HepG2 (cell line): Measurements from ENCODE around the gene GDF7. TPM values are rescaled to one million over a fixed set of nuclear protein-coding genes. Genes with fewer than 3 reads are reported as not detected.

Experiments used
- BRCA1 ChIP-seq: sonication (generic); formaldehyde crosslinking; IDR thresholded peaks from 2 replicates; pipeline ENCODE4 v1.4.0; 2020; ENCODE audit warnings: missing genetic modification reagents
- CENPT ChIP-seq: sonication (generic); formaldehyde crosslinking; IDR thresholded peaks from 2 replicates; pipeline ENCODE4 v1.8.0; 2022; ENCODE audit warnings: low read depth, mild to moderate bottlenecking, moderate library complexity, missing genetic modification reagents
- FOXA3 ChIP-seq: IDR thresholded peaks from 2 replicates; pipeline ENCODE4 v1.6.1; 2016; ENCODE audit warnings: missing genetic modification reagents, missing compliant biosample characterization
- JUNB ChIP-seq: sonication (generic); formaldehyde crosslinking; IDR thresholded peaks from 2 replicates; pipeline ENCODE4 v1.8.0; 2022; ENCODE audit warnings: missing genetic modification reagents, mild to moderate bottlenecking, borderline replicate concordance
- MAFG ChIP-seq: sonication (generic); formaldehyde crosslinking; IDR thresholded peaks from 2 replicates; pipeline ENCODE4 v1.5.1; 2020; ENCODE audit warnings: mild to moderate bottlenecking, missing genetic modification reagents
- NPAS2 ChIP-seq: sonication (generic); formaldehyde crosslinking; IDR thresholded peaks from 2 replicates; pipeline ENCODE4 v1.8.0; 2022; ENCODE audit warnings: mild to moderate bottlenecking, missing genetic modification reagents, borderline replicate concordance
- PHF21A ChIP-seq: sonication (generic); formaldehyde crosslinking; IDR thresholded peaks from 2 replicates; pipeline ENCODE4 v1.5.0; 2020; ENCODE audit warnings: mild to moderate bottlenecking, missing genetic modification reagents
- PLRG1 ChIP-seq: fragments of 450-650 bp; conservative IDR thresholded peaks from 2 replicates; pipeline ENCODE4 v1.6.1; 2016
- PRDM10 ChIP-seq: sonication (generic); formaldehyde crosslinking; IDR thresholded peaks from 2 replicates; pipeline ENCODE4 v1.4.0; 2020; ENCODE audit warnings: low read depth, missing genetic modification reagents
- RBFOX2 ChIP-seq: fragments of 200-400 bp; formaldehyde crosslinking; IDR thresholded peaks from 2 replicates; pipeline ENCODE4 v1.6.1; 2017; ENCODE audit warnings: low read depth, mild to moderate bottlenecking, low read length
- RCOR2 ChIP-seq: IDR thresholded peaks from 2 replicates; pipeline ENCODE4 v1.6.1; 2016; ENCODE audit warnings: missing biosample characterization, missing genetic modification reagents
- RXRA ChIP-seq: sonication (generic); formaldehyde crosslinking; IDR thresholded peaks from 2 replicates; pipeline ENCODE4 v1.5.1; 2020; ENCODE audit warnings: missing genetic modification reagents
- SCMH1 ChIP-seq: sonication (generic); formaldehyde crosslinking; IDR thresholded peaks from 2 replicates; pipeline ENCODE4 v1.9.0; 2021; ENCODE audit warnings: missing genetic modification reagents, mild to moderate bottlenecking, borderline replicate concordance
- SOX5 ChIP-seq: IDR thresholded peaks from 2 replicates; pipeline ENCODE4 v1.6.1; 2016; ENCODE audit warnings: borderline replicate concordance
- XRCC5 ChIP-seq: fragments of 200-400 bp; formaldehyde crosslinking; optimal IDR thresholded peaks from 2 replicates; pipeline ENCODE3; 2017; ENCODE audit warnings: mild to moderate bottlenecking, low read length
- ZBTB42 ChIP-seq: sonication (generic); formaldehyde crosslinking; IDR thresholded peaks from 2 replicates; pipeline ENCODE4 v1.5.0; 2020; ENCODE audit warnings: mild to moderate bottlenecking, missing genetic modification reagents
- ZGPAT ChIP-seq: IDR thresholded peaks from 2 replicates; pipeline ENCODE4 v1.6.1; 2016; ENCODE audit warnings: mild to moderate bottlenecking
- ZNF501 ChIP-seq: sonication (generic); formaldehyde crosslinking; IDR thresholded peaks from 2 replicates; pipeline ENCODE4 v1.5.1; 2020; ENCODE audit warnings: mild to moderate bottlenecking, moderate library complexity, missing genetic modification reagents
- ZNF7 ChIP-seq: IDR thresholded peaks from 2 replicates; pipeline ENCODE4 v1.6.1; 2016; ENCODE audit warnings: missing biosample characterization, missing genetic modification reagents
- polyA plus RNA-seq, 8 experiments: library from polyadenylated mRNA; depleted of rRNA in 3 of 8; stranded (reverse) in 7 of 8; unstranded in 1 of 8; fragments of >200 nt; fragmentation: Illumina TruSeq in 4 of 8; extraction: Trizol in 4 of 8; gene quantifications; 2 replicates each; pipeline versions ENCODE4 v1.2.1 to v1.2.3, GENCODE V29; 2011 to 2016; ENCODE audit warnings: low read depth in 4 of 8, missing spikeins in 1 of 8, mixed read lengths in 1 of 8; ENCODE audit not compliant: insufficient read depth in 1 of 8
- total RNA-seq, 5 experiments: library from RNA; depleted of rRNA; stranded (reverse); fragments of >200 nt; fragmentation: Illumina TruSeq; extraction: Trizol; gene quantifications; 2 replicates each; pipeline ENCODE4 v1.2.3, GENCODE V29; 2016; ENCODE audit warnings: low read depth in 1 of 5
- TF ChIP-seq, protein P1 (sequence below): sonication (generic); formaldehyde crosslinking; IDR thresholded peaks from 2 replicates; pipeline ENCODE4 v1.5.0; 2020; ENCODE audit warnings: mild to moderate bottlenecking, missing genetic modification reagents
- TF ChIP-seq, protein P2 (sequence below): sonication (generic); formaldehyde crosslinking; IDR thresholded peaks from 2 replicates; pipeline ENCODE4 v1.4.0; 2020; ENCODE audit warnings: mild to moderate bottlenecking, missing genetic modification reagents

The GDF7 gene
- total and polyA plus RNA-seq, 2 of the 13 experiments (the other 11 are each of a cell fraction or from before 2014, with no cell fraction given) = 1.6 to 15.0 TPM

- TF ChIP-seq, protein P1, sequence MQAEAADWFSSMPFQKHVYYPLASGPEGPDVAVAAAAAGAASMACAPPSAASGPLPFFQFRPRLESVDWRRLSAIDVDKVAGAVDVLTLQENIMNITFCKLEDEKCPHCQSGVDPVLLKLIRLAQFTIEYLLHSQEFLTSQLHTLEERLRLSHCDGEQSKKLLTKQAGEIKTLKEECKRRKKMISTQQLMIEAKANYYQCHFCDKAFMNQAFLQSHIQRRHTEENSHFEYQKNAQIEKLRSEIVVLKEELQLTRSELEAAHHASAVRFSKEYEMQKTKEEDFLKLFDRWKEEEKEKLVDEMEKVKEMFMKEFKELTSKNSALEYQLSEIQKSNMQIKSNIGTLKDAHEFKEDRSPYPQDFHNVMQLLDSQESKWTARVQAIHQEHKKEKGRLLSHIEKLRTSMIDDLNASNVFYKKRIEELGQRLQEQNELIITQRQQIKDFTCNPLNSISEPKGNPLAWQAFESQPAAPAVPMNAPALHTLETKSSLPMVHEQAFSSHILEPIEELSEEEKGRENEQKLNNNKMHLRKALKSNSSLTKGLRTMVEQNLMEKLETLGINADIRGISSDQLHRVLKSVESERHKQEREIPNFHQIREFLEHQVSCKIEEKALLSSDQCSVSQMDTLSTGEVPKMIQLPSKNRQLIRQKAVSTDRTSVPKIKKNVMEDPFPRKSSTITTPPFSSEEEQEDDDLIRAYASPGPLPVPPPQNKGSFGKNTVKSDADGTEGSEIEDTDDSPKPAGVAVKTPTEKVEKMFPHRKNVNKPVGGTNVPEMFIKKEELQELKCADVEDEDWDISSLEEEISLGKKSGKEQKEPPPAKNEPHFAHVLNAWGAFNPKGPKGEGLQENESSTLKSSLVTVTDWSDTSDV (CRISPR knock-in tag) = no peak
- no peak for TF ChIP-seq SOX5 (CRISPR knock-in tag)
- TF ChIP-seq MAFG = no peak
- TF ChIP-seq BRCA1 = no peak
- no peak for TF ChIP-seq PRDM10 (CRISPR knock-in tag)
- TF ChIP-seq XRCC5 = peak; percentile 42
- TF ChIP-seq SCMH1 = no peak
- TF ChIP-seq RCOR2 (CRISPR knock-in tag) = no peak
- no peak for TF ChIP-seq ZGPAT (CRISPR knock-in tag)
- TF ChIP-seq, protein P2, sequence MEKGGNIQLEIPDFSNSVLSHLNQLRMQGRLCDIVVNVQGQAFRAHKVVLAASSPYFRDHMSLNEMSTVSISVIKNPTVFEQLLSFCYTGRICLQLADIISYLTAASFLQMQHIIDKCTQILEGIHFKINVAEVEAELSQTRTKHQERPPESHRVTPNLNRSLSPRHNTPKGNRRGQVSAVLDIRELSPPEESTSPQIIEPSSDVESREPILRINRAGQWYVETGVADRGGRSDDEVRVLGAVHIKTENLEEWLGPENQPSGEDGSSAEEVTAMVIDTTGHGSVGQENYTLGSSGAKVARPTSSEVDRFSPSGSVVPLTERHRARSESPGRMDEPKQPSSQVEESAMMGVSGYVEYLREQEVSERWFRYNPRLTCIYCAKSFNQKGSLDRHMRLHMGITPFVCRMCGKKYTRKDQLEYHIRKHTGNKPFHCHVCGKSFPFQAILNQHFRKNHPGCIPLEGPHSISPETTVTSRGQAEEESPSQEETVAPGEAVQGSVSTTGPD (CRISPR knock-in tag) = no peak
- TF ChIP-seq JUNB = no peak
- TF ChIP-seq PLRG1 = no peak
- TF ChIP-seq ZNF501 (CRISPR knock-in tag) = peak; percentile 61; the same call in 1 of the 2 replicates
- no peak for TF ChIP-seq ZNF7
- TF ChIP-seq CENPT (CRISPR knock-in tag) = no peak
- no peak for TF ChIP-seq FOXA3
- no peak for TF ChIP-seq ZBTB42 (CRISPR knock-in tag)
- TF ChIP-seq NPAS2 (CRISPR knock-in tag) = no peak; the same call in 1 of the 2 replicates
- peak; percentile 30; the same call in 1 of the 2 replicates for TF ChIP-seq PHF21A
- TF ChIP-seq RBFOX2 = no peak
- TF ChIP-seq RXRA (CRISPR knock-in tag) = peak; percentile 36; the same call in 1 of the 2 replicates
Observed at GRCh38 chr2:20667531-20668401, 822 bp downstream of the GDF7 start (continued).
